Mesodermal cell (in vitro differentiated cells): ENCODE results near the gene CCDC171.

Source experiments
- H3K27ac ChIP-seq: 2 replicates; pipeline ENCODE4 v1.7.0; 2013; ENCODE audit warnings: mild to moderate bottlenecking, low read depth, low read length, moderate library complexity; ENCODE audit not compliant: severe bottlenecking
- H3K36me3 ChIP-seq: 2 replicates; pipeline ENCODE4 v1.7.1; 2013; ENCODE audit warnings: mild to moderate bottlenecking, low read length, moderate library complexity; ENCODE audit not compliant: control insufficient read depth, insufficient read depth
- H3K4me1 ChIP-seq: one replicate; pipeline ENCODE4 v1.7.1; 2013; ENCODE audit warnings: mild to moderate bottlenecking, low read length; ENCODE audit not compliant: insufficient read depth, control insufficient read depth, poor library complexity, severe bottlenecking
- H3K4me3 ChIP-seq: 2 replicates; pipeline ENCODE4 v1.7.0; 2013; ENCODE audit warnings: low read length, control low read depth, mild to moderate bottlenecking; ENCODE audit not compliant: insufficient read depth, poor library complexity, severe bottlenecking; ENCODE audit errors: extremely low read depth
- H3K9me3 ChIP-seq: 2 replicates; pipeline ENCODE4 v1.7.1; 2013; ENCODE audit warnings: mild to moderate bottlenecking, low read length, moderate library complexity; ENCODE audit not compliant: control insufficient read depth
- WGBS, 2 experiments: methylation state at CpG; one replicate each; pipeline ENCODE4 v1.1.5; 2013; ENCODE audit warnings: missing lambda C conversion rate in 2 of 2; ENCODE audit not compliant: insufficient coverage in 2 of 2; 5-methylcytosine and 5-hydroxymethylcytosine counted together

The CCDC171 gene

DNA sequence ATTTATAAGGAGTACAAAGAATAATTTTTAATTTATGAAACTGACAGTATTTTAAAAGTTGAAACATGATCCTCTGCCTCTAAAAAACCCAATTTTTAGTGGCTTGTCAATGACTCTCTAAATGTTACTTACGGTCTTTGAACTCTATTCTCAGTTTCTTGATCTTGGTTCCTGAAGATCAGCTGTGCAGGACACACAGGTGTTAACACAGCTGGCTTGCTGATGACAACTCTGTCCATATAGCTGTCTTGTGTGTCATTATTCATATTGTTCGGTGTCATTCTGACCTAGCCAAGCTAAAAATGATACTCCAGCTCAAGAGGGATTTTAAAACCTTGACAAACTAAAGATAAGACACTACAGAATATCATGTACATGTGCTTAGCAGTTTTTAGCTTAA, 314.5 kb downstream of the CCDC171 start:
- WGBS, 2 experiments: 94 to 100% methylated on average over 1 to 2 of the region's 2 CpGs
- H3K9me3 ChIP-seq: no peaks in the 10 kb centered on the region
- H3K4me1 ChIP-seq: no peaks in the 10 kb centered on the region
- no peak overlapping the region for H3K4me3 ChIP-seq
- H3K36me3 ChIP-seq: no peaks in the 10 kb centered on the region
- no peak overlapping the region for H3K27ac ChIP-seq

DNA sequence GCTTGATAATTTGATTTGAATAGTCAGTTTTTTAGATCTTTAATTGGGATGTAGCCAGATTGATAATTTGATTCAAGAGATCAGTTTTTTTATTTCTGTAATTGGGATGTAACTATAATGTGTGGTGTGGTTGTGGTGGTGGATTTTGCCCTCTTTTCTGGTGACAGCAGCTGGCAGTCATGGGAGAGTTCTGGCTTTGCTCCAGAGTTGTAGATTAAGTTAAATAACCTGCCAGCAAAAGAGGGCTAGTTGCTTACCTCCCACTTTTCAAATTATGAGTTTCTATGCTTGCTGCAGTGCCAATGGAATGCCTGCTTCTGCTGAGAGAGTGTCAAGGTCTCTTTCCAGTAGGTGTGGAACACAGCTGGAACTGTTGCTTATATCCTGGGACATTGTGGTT, 315.1 kb downstream of the CCDC171 start:
- no peaks in the 10 kb centered on the region for H3K9me3 ChIP-seq
- no peak overlapping the region for H3K4me3 ChIP-seq
- no peak overlapping the region for H3K27ac ChIP-seq
- H3K4me1 ChIP-seq: no peaks in the 10 kb centered on the region
- H3K36me3 ChIP-seq: no peaks in the 10 kb centered on the region

DNA sequence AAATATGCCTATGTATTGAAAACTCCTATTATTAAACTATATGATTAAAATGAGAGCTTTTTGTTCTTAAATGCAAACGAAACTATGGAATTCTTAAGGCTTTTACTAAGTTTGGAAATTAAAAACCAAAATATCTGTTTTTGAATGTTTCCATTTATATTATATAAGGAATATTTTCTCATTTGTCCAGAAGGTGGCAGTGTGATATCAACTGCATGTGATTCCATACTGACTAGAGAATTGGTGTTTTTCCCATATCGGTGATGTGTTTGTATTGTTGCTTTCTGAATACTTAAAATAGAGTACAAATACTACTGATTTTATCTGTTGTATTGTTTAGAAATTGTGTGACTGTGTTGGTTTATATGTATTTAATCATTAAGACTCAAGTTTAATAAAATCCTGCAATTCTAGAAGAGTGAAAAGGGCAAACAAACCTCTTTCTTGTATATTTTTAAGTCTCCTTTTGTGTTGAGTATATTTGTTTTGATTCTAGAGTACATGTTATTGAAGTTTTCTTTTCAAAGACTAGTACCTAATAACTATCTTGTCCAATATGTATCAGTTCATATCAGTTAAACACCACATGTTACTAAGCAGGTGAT, 320.8 kb downstream of the CCDC171 start:
- Histone ChIP-seq H3K4me1 (no peaks in the 10 kb centered on the region), H3K27ac (no peak overlapping the region), H3K9me3 (no peaks in the 10 kb centered on the region), H3K36me3 (no peaks in the 10 kb centered on the region), H3K4me3 (no peak overlapping the region)
- WGBS, 2 experiments: no CpG with 5 or more reads among the region's 2 CpGs

DNA sequence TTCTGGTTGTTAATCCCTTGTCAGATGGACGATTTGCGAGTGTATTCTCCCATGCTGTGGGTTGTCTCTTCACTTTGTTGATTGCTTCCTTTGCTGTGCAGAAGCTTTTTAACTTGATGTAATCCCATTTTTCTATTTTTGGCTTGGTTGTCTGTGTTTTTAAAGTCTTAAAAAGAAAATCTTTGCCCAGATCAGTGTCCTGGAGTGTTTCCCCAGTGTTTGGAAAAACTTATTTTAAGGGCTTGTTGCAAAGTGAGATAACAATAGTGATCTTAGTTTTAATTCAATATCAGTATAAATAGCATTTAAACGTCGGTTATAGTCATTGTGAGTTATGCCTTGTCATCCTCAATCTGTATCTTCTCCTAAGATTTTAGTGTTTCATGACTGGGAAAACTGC, 329.5 kb downstream of the CCDC171 start:
- Histone ChIP-seq H3K4me3 (no peak overlapping the region), H3K9me3 (no peaks in the 10 kb centered on the region), H3K27ac (no peak overlapping the region), H3K4me1 (no peaks in the 10 kb centered on the region), H3K36me3 (no peaks in the 10 kb centered on the region)
- WGBS, 2 experiments: 90% methylated on average over 2 of the region's 4 CpGs; no CpG with 5 or more reads in 1 of the 2 experiments

GRCh38 chr9:15882883-15883282, 330.0 kb downstream of the CCDC171 start:
- 100% methylated on average over 1 of the region's 3 CpGs; no CpG with 5 or more reads in 1 of the 2 experiments for WGBS, 2 experiments
- H3K9me3 ChIP-seq: no peaks in the 10 kb centered on the region
- H3K4me3 ChIP-seq: no peak overlapping the region
- no peak overlapping the region for H3K27ac ChIP-seq
- no peaks in the 10 kb centered on the region for H3K36me3 ChIP-seq
- no peaks in the 10 kb centered on the region for H3K4me1 ChIP-seq

DNA sequence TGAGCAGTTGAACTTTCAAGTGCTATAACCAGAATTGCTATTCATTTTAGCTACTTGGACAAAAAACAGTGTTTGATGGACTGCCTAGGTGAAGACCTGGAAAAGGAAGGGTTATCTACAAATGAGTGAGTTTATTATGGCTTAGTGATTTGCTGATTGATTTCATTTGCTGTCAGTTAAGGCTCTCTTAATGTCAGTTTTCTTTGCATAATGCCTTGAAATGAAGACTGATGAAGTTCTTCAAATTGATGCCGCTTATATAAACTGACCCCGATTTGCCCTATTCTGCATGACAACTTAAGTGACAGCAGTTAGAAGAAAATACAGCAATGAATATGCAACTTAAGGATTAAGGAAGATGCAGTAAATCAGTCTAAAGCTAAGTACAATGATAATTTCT, 332.6 kb downstream of the CCDC171 start:
- WGBS, 2 experiments: no CpG with 5 or more reads among the region's 2 CpGs
- Histone ChIP-seq H3K36me3 (no peaks in the 10 kb centered on the region), H3K9me3 (no peaks in the 10 kb centered on the region)

DNA sequence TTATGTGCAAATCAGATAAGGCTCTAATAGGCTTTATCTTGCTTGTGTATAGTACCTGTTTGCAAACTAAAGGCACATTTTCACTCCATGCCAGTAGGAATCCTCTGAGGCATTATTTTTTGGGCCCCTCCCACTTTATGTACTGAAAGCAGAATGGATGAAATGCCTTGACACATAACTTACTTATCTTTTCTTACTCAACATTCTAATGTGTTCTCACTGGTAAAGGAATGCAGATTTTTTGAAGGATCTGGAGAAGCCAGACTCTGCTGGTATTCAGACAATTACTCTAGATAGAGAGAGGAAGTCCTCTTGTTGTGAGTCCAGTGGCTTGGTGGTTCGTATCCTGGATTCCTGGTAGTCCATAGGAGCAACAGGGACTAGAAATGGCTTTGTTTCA, 336.7 kb downstream of the CCDC171 start:
- Histone ChIP-seq H3K9me3 (peaks cover 5% of the 10 kb centered on the region), H3K36me3 (no peaks in the 10 kb centered on the region), H3K27ac (no peak overlapping the region), H3K4me1 (peaks cover 3% of the 10 kb centered on the region), H3K4me3 (no peak overlapping the region)
- 67% methylated on average over 1 of the region's 1 CpG; no CpG with 5 or more reads in 1 of the 2 experiments for WGBS, 2 experiments

More for the DNA sequence above, 332.6 kb downstream of the CCDC171 start:
- Histone ChIP-seq H3K4me3 (no peak overlapping the region), H3K27ac (no peak overlapping the region), H3K4me1 (peaks cover 3% of the 10 kb centered on the region)

DNA sequence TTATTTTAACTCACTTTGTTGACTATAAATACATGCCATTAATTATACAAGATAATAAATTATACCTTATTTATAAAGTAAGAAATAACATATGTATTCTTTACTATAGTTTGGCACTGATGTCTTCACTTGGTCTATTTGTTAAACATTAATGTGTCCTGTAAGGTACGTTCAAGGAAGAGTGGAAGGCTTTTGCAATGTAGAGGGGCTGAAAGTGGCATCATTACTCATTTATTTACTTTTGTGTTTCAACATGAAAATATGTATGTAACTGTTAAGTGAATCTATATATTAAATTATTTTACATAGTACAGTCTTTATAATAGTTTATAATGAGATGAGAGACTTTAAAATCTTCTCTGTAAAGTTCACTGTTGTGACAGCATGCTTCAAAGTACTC, 348.7 kb downstream of the CCDC171 start:
- Histone ChIP-seq H3K4me1 (no peaks in the 10 kb centered on the region), H3K9me3 (no peaks in the 10 kb centered on the region), H3K27ac (no peak overlapping the region), H3K4me3 (no peak overlapping the region), H3K36me3 (no peaks in the 10 kb centered on the region)
- WGBS, 2 experiments: no CpG with 5 or more reads among the region's 1 CpG

DNA sequence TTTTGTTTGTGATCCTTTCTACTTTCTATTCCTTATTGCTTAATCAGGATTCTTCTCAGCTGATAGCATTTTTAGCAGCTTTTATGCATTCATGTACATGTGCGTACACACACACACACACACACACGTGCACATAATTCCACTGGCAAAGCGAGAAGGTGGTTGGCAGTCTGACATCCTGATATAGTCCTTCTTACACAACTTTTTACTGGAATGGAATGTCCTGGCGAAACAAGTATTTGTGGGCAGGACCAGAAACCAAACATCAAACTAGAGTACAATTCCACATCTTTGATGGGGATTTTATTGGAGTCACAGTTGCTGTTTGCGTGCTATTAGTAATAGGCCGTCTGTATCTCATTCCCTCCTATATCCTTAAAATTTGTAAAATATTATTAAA, 356.5 kb downstream of the CCDC171 start:
- no peaks in the 10 kb centered on the region for H3K4me1 ChIP-seq
- no peak overlapping the region for H3K27ac ChIP-seq
- H3K36me3 ChIP-seq: no peaks in the 10 kb centered on the region
- WGBS, 2 experiments: 83 to 88% methylated on average over 1 to 4 of the region's 6 CpGs
- H3K9me3 ChIP-seq: no peaks in the 10 kb centered on the region
- no peak overlapping the region for H3K4me3 ChIP-seq

GRCh38 chr9:15915711-15916110, 362.9 kb downstream of the CCDC171 start:
- H3K9me3 ChIP-seq: peaks cover 7% of the 10 kb centered on the region
- H3K4me3 ChIP-seq: no peak overlapping the region
- H3K36me3 ChIP-seq: no peaks in the 10 kb centered on the region
- H3K4me1 ChIP-seq: no peaks in the 10 kb centered on the region
- H3K27ac ChIP-seq: no peak overlapping the region

GRCh38 chr9:15927161-15927560, 374.3 kb downstream of the CCDC171 start:
- no CpG with 5 or more reads among the region's 2 CpGs for WGBS, 2 experiments
- Histone ChIP-seq H3K4me1 (no peaks in the 10 kb centered on the region), H3K4me3 (no peak overlapping the region), H3K36me3 (no peaks in the 10 kb centered on the region), H3K9me3 (peaks cover 5% of the 10 kb centered on the region), H3K27ac (no peak overlapping the region)
